HUES48 (cell line): ENCODE results near the gene CDC14C.

Source experiments
- H3K27ac ChIP-seq: one replicate; pipeline ENCODE4 v1.7.0; 2013; ENCODE audit warnings: low read depth, low read length, inconsistent platforms
- H3K27me3 ChIP-seq: 2 replicates; pipeline ENCODE4 v1.6.1; 2013; ENCODE audit warnings: mild to moderate bottlenecking, low read length; ENCODE audit not compliant: control insufficient read depth, insufficient read depth
- H3K36me3 ChIP-seq: 2 replicates; pipeline ENCODE4 v1.6.1; 2013; ENCODE audit warnings: low read length; ENCODE audit not compliant: control insufficient read depth, insufficient read depth
- H3K4me1 ChIP-seq: 2 replicates; pipeline ENCODE4 v1.6.1; 2013; ENCODE audit warnings: mild to moderate bottlenecking, low read length; ENCODE audit not compliant: control insufficient read depth, insufficient read depth
- H3K4me3 ChIP-seq: 2 replicates; pipeline ENCODE4 v1.5.1; 2013; ENCODE audit warnings: mild to moderate bottlenecking, low read depth, low read length
- H3K9ac ChIP-seq: 2 replicates; pipeline ENCODE4 v1.6.1; 2013; ENCODE audit warnings: mild to moderate bottlenecking, low read depth, low read length, moderate library complexity
- H3K9me3 ChIP-seq: 2 replicates; pipeline ENCODE4 v1.6.1; 2013; ENCODE audit warnings: low read length; ENCODE audit not compliant: control insufficient read depth, insufficient read depth

CDC14C gene

GRCh38 chr7:48976253-48976652 is 51.9 kb downstream of the CDC14C start:
- Histone ChIP-seq H3K27ac (no peak overlapping the region), H3K4me3 (no peak overlapping the region), H3K27me3 (no peaks in the 10 kb centered on the region), H3K9me3 (no peaks in the 10 kb centered on the region), H3K4me1 (no peaks in the 10 kb centered on the region), H3K36me3 (no peaks in the 10 kb centered on the region), H3K9ac (no peak overlapping the region)

GRCh38 chr7:48976850-48977249 is 52.5 kb downstream of the CDC14C start:
- Histone ChIP-seq H3K27me3 (no peaks in the 10 kb centered on the region), H3K9me3 (no peaks in the 10 kb centered on the region), H3K4me1 (no peaks in the 10 kb centered on the region), H3K9ac (no peak overlapping the region), H3K27ac (no peak overlapping the region), H3K36me3 (no peaks in the 10 kb centered on the region), H3K4me3 (no peak overlapping the region)
